HepG2 (cell line): ENCODE measurements around the gene NUDT2. TPM values are rescaled to one million over a fixed set of nuclear protein-coding genes. Genes with fewer than 3 reads are reported as not detected.

ENCODE experiments used
- BRF2 ChIP-seq: sonication (generic); formaldehyde crosslinking; IDR thresholded peaks from 2 replicates; pipeline ENCODE4 v1.8.1; 2022; ENCODE audit warnings: mild to moderate bottlenecking, missing genetic modification reagents
- ELF1 ChIP-seq: sonication (generic); formaldehyde crosslinking; IDR thresholded peaks from 2 replicates; pipeline ENCODE4 v1.4.0; 2020; ENCODE audit warnings: missing genetic modification reagents
- ETV6 ChIP-seq: sonication (generic); formaldehyde crosslinking; conservative IDR thresholded peaks from 2 replicates; pipeline ENCODE4 v1.4.0; 2020; ENCODE audit warnings: missing genetic modification reagents
- FOXC1 ChIP-seq: sonication (generic); formaldehyde crosslinking; IDR thresholded peaks from 2 replicates; pipeline ENCODE4 v1.8.0; 2022; ENCODE audit warnings: mild to moderate bottlenecking, missing genetic modification reagents, borderline replicate concordance
- GABPB1 ChIP-seq: IDR thresholded peaks from 2 replicates; pipeline ENCODE4 v1.6.1; 2016; ENCODE audit warnings: mild to moderate bottlenecking, missing genetic modification reagents, moderate library complexity, missing compliant biosample characterization
- GPBP1L1 ChIP-seq: sonication (generic); formaldehyde crosslinking; IDR thresholded peaks from 2 replicates; pipeline ENCODE4 v1.5.0; 2020; ENCODE audit warnings: mild to moderate bottlenecking, missing genetic modification reagents
- HMG20A ChIP-seq: IDR thresholded peaks from 2 replicates; pipeline ENCODE4 v1.6.1; 2016; ENCODE audit warnings: borderline replicate concordance
- IRF1 ChIP-seq: sonication (generic); formaldehyde crosslinking; IDR thresholded peaks from 2 replicates; pipeline ENCODE4 v1.4.0; 2020; ENCODE audit warnings: low read depth, mild to moderate bottlenecking, missing genetic modification reagents
- MED8 ChIP-seq: sonication (generic); formaldehyde crosslinking; IDR thresholded peaks from 2 replicates; pipeline ENCODE4 v1.8.1; 2023; ENCODE audit warnings: mild to moderate bottlenecking, missing genetic modification reagents; ENCODE audit not compliant: insufficient replicate concordance
- NFE2 ChIP-seq: sonication (generic); formaldehyde crosslinking; IDR thresholded peaks from 2 replicates; pipeline ENCODE4 v1.4.0; 2020; ENCODE audit warnings: missing genetic modification reagents
- RXRB ChIP-seq: IDR thresholded peaks from 2 replicates; pipeline ENCODE4 v1.6.1; 2016; ENCODE audit warnings: borderline replicate concordance, missing genetic modification reagents, missing compliant biosample characterization
- TARDBP ChIP-seq: sonication (generic); formaldehyde crosslinking; IDR thresholded peaks from 2 replicates; pipeline ENCODE4 v1.8.0; 2022; ENCODE audit warnings: mild to moderate bottlenecking, missing genetic modification reagents
- THYN1 ChIP-seq: sonication (generic); formaldehyde crosslinking; IDR thresholded peaks from 2 replicates; pipeline ENCODE4 v1.8.1; 2023; ENCODE audit warnings: low read depth, mild to moderate bottlenecking, moderate library complexity, missing genetic modification reagents, borderline replicate concordance
- ZNF10 ChIP-seq: sonication (generic); formaldehyde crosslinking; IDR thresholded peaks from 2 replicates; pipeline ENCODE4 v1.4.0; 2020; ENCODE audit warnings: mild to moderate bottlenecking, low read depth, missing genetic modification reagents, borderline replicate concordance
- ZNF251 ChIP-seq: sonication (generic); formaldehyde crosslinking; IDR thresholded peaks from 2 replicates; pipeline ENCODE4 v1.9.0; 2021; ENCODE audit warnings: mild to moderate bottlenecking, missing genetic modification reagents
- ZNF678 ChIP-seq: sonication (generic); formaldehyde crosslinking; IDR thresholded peaks from 2 replicates; pipeline ENCODE4 v1.4.0; 2020; ENCODE audit warnings: mild to moderate bottlenecking, missing genetic modification reagents
- ZNF7 ChIP-seq: IDR thresholded peaks from 2 replicates; pipeline ENCODE4 v1.6.1; 2016; ENCODE audit warnings: missing biosample characterization, missing genetic modification reagents
- ZNF720 ChIP-seq: sonication (generic); formaldehyde crosslinking; IDR thresholded peaks from 2 replicates; pipeline ENCODE4 v1.4.0; 2020; ENCODE audit warnings: missing genetic modification reagents
- ZNF747 ChIP-seq: sonication (generic); formaldehyde crosslinking; IDR thresholded peaks from 2 replicates; pipeline ENCODE4 v1.8.1; 2023; ENCODE audit warnings: missing genetic modification reagents, mild to moderate bottlenecking, borderline replicate concordance
- ZNF775 ChIP-seq: sonication (generic); formaldehyde crosslinking; IDR thresholded peaks from 2 replicates; pipeline ENCODE4 v1.4.0; 2020; ENCODE audit warnings: missing genetic modification reagents, mild to moderate bottlenecking, moderate library complexity, borderline replicate concordance
- ZZZ3 ChIP-seq: sonication (generic); formaldehyde crosslinking; IDR thresholded peaks from 2 replicates; pipeline ENCODE4 v1.4.0; 2020; ENCODE audit warnings: missing genetic modification reagents, mild to moderate bottlenecking, borderline replicate concordance
- polyA plus RNA-seq, 8 experiments: library from polyadenylated mRNA; depleted of rRNA in 3 of 8; stranded (reverse) in 7 of 8; unstranded in 1 of 8; fragments of >200 nt; fragmentation: Illumina TruSeq in 4 of 8; extraction: Trizol in 4 of 8; gene quantifications; 2 replicates each; pipeline versions ENCODE4 v1.2.1 to v1.2.3, GENCODE V29; 2011 to 2016; ENCODE audit warnings: low read depth in 4 of 8, missing spikeins in 1 of 8, mixed read lengths in 1 of 8; ENCODE audit not compliant: insufficient read depth in 1 of 8
- total RNA-seq, 5 experiments: library from RNA; depleted of rRNA; stranded (reverse); fragments of >200 nt; fragmentation: Illumina TruSeq; extraction: Trizol; gene quantifications; 2 replicates each; pipeline ENCODE4 v1.2.3, GENCODE V29; 2016; ENCODE audit warnings: low read depth in 1 of 5
- TF ChIP-seq, protein P1 (sequence below): sonication (generic); formaldehyde crosslinking; IDR thresholded peaks from 2 replicates; pipeline ENCODE4 v1.5.0; 2020; ENCODE audit warnings: missing genetic modification reagents, mild to moderate bottlenecking, borderline replicate concordance
- TF ChIP-seq, protein P2 (sequence below): sonication (generic); formaldehyde crosslinking; IDR thresholded peaks from 2 replicates; pipeline ENCODE4 v1.5.0; 2020; ENCODE audit warnings: mild to moderate bottlenecking, missing genetic modification reagents

NUDT2 gene
- total and polyA plus RNA-seq, 2 of the 13 experiments (the other 11 are each of a cell fraction or from before 2014, with no cell fraction given): 19.9 to 24.6 TPM

DNA sequence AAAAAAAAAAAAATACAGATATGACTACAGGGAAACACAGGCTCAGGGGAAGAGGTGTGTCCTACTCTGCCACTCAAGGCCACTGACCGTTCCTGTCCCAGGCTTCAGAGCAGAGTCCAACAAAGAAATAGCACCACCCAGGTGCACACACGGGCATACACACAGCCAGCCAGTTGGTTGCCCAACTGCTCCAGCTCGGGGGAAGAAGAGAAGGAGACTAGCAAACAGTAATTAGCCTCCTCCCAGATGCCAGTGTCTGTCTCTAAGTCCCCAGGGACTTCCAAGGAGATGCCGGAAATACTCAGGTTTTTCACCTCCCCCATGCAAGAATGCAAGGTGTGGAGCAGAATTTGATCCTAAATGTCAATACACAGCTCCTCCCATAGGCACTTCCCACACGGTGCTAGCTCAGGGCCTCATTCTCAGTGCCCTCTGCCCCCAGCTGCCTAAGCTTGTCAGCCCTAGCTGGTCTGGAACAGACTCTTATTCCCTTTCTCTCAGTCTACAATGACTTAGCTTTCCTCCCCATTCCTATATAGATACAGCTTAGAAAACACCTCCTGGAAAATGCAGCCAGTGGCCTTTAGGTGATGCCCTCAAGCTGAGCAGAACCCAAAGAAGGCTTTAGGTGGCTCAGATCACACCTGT, 45.7 kb downstream of the NUDT2 start (continued):
- TF ChIP-seq HMG20A (CRISPR knock-in tag) (peak; percentile 53), ZNF747 (CRISPR knock-in tag) (0 out of 2 replicates have a peak, but pooled peaks have one; percentile 51), NFE2 (CRISPR knock-in tag) (no peak), ZNF678 (CRISPR knock-in tag) (no peak), ZNF10 (CRISPR knock-in tag) (no peak), ELF1 (CRISPR knock-in tag) (0 out of 2 replicates have a peak, but pooled peaks have one; percentile 30), ZNF251 (CRISPR knock-in tag) (no peak), TARDBP (peak; percentile 76), ZNF720 (CRISPR knock-in tag) (no peak), ZZZ3 (CRISPR knock-in tag) (no peak), FOXC1 (CRISPR knock-in tag) (0 out of 2 replicates have a peak, but pooled peaks have one; percentile 59), THYN1 (CRISPR knock-in tag) (no peak), RXRB (CRISPR knock-in tag) (peak; percentile 58; the same call in 1 of the 2 replicates), BRF2 (CRISPR knock-in tag) (no peak), GPBP1L1 (no peak), ZNF775 (CRISPR knock-in tag) (0 out of 2 replicates have a peak, but pooled peaks have one; percentile 18), ETV6 (no peak), MED8 (CRISPR knock-in tag) (no peak), ZNF7 (CRISPR knock-in tag) (0 out of 2 replicates have a peak, but pooled peaks have one; percentile 7), GABPB1 (CRISPR knock-in tag) (peak; percentile 21; the same call in 1 of the 2 replicates), IRF1 (no peak)
- TF ChIP-seq, protein P1, sequence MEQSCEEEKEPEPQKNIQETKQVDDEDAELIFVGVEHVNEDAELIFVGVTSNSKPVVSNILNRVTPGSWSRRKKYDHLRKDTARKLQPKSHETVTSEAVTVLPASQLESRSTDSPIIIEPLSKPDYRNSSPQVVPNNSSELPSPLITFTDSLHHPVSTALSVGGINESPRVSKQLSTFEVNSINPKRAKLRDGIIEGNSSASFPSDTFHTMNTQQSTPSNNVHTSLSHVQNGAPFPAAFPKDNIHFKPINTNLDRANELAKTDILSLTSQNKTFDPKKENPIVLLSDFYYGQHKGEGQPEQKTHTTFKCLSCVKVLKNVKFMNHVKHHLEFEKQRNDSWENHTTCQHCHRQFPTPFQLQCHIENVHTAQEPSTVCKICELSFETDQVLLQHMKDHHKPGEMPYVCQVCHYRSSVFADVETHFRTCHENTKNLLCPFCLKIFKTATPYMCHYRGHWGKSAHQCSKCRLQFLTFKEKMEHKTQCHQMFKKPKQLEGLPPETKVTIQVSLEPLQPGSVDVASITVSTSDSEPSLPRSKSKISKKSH (CRISPR knock-in tag): no peak
- TF ChIP-seq, protein P2, sequence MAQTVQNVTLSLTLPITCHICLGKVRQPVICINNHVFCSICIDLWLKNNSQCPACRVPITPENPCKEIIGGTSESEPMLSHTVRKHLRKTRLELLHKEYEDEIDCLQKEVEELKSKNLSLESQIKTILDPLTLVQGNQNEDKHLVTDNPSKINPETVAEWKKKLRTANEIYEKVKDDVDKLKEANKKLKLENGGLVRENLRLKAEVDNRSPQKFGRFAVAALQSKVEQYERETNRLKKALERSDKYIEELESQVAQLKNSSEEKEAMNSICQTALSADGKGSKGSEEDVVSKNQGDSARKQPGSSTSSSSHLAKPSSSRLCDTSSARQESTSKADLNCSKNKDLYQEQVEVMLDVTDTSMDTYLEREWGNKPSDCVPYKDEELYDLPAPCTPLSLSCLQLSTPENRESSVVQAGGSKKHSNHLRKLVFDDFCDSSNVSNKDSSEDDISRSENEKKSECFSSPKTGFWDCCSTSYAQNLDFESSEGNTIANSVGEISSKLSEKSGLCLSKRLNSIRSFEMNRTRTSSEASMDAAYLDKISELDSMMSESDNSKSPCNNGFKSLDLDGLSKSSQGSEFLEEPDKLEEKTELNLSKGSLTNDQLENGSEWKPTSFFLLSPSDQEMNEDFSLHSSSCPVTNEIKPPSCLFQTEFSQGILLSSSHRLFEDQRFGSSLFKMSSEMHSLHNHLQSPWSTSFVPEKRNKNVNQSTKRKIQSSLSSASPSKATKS (CRISPR knock-in tag): no peak
